Vagina (tissue), 2 donors: ENCODE data around the gene PDE8A.

Experiments used
- POLR2A ChIP-seq, 2 donors: fragments of 450-650 bp; IDR thresholded peaks; one replicate each; pipeline ENCODE4 v1.6.1; 2017; ENCODE audit warnings: antibody characterized with exemption in 2 of 2, mild to moderate bottlenecking in 2 of 2, moderate library complexity in 2 of 2
- TF ChIP-seq, protein P1 (sequence below), 3 experiments: fragments of 450-650 bp in 2 of 3; fragments of 200-600 bp in 1 of 3; sonication (generic) in 1 of 3; IDR thresholded peaks; one replicate each; pipeline ENCODE4 v1.5.1; 2017 to 2019; ENCODE audit warnings: antibody characterized with exemption in 3 of 3, mild to moderate bottlenecking in 2 of 3, moderate library complexity in 2 of 3

GRCh38 chr15:85036716-85037115, 55.1 kb downstream of the PDE8A start:
- TF ChIP-seq, protein P1, sequence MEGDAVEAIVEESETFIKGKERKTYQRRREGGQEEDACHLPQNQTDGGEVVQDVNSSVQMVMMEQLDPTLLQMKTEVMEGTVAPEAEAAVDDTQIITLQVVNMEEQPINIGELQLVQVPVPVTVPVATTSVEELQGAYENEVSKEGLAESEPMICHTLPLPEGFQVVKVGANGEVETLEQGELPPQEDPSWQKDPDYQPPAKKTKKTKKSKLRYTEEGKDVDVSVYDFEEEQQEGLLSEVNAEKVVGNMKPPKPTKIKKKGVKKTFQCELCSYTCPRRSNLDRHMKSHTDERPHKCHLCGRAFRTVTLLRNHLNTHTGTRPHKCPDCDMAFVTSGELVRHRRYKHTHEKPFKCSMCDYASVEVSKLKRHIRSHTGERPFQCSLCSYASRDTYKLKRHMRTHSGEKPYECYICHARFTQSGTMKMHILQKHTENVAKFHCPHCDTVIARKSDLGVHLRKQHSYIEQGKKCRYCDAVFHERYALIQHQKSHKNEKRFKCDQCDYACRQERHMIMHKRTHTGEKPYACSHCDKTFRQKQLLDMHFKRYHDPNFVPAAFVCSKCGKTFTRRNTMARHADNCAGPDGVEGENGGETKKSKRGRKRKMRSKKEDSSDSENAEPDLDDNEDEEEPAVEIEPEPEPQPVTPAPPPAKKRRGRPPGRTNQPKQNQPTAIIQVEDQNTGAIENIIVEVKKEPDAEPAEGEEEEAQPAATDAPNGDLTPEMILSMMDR (IDR thresholded peaks at IDR 0.05): no peak
- no peak for TF ChIP-seq POLR2A (IDR thresholded peaks at IDR 0.05)
